ENCODE results near the gene TVP23C. TPM values are rescaled to one million over a fixed set of nuclear protein-coding genes. Genes with fewer than 3 reads are reported as not detected.

The TVP23C gene
- total RNA-seq, 1 experiment from 2014 or later: 16.9 TPM

- no peak overlapping the region for H3K56ac ChIP-seq (ENCODE audit: insufficient read length, low read depth, low read length)
- H3K9ac ChIP-seq (ENCODE audit: extremely low read depth, insufficient read length, low read length): no peak overlapping the region
- no peak overlapping the region for H3T11ph ChIP-seq (ENCODE audit: low read length)
- Mint-ChIP-seq H3K27me3 (ENCODE audit: low read depth) (no peaks in the 10 kb centered on the region), H3K9me3 (no peaks in the 10 kb centered on the region), H3K4me3 (no peak overlapping the region), H3K4me1 (peaks cover 10% of the 10 kb centered on the region in 2 experiments), H3K27ac (no peak overlapping the region), H3K36me3 (ENCODE audit: insufficient read depth in 1 of 3, low read depth in 3 of 3) (peaks cover 4 to 11% (median 4%) of the 10 kb centered on the region in 3 experiments; a peak in 5 of 7 replicates)
- no peak overlapping the region for H4K5ac ChIP-seq (ENCODE audit: insufficient read length, low read depth, low read length)
- no peak overlapping the region for H4K91ac ChIP-seq (ENCODE audit: insufficient read length, low read depth, low read length)
- no peak overlapping the region for H3K18ac ChIP-seq (ENCODE audit: insufficient read length, low read depth, low read length)
- H3K27me3 ChIP-seq (ENCODE audit: insufficient read depth, low read length): no peaks in the 10 kb centered on the region
- no peak for TF ChIP-seq CTCF (conservative IDR thresholded peaks at IDR 0.05)
- no peak overlapping the region for H2BK15ac ChIP-seq (ENCODE audit: low read depth, low read length)
- H3K79me1 ChIP-seq (ENCODE audit: insufficient read depth, low read depth, low read length, poor library complexity, severe bottlenecking): no peaks in the 10 kb centered on the region
- no CpG with 5 or more reads among the region's 6 CpGs for WGBS (ENCODE audit: extremely low coverage, insufficient read length, low lambda C conversion rate)
- H3K23ac ChIP-seq (ENCODE audit: insufficient read length, low read depth, low read length): no peak overlapping the region
- no peaks in the 10 kb centered on the region for H3K23me2 ChIP-seq (ENCODE audit: insufficient read length, low read depth, low read length, poor library complexity, severe bottlenecking)
- H3K4me1 ChIP-seq (ENCODE audit: insufficient read depth, low read length): peaks cover 9% of the 10 kb centered on the region
- H2AK5ac ChIP-seq (ENCODE audit: insufficient read length, low read length): no peak overlapping the region
- no peaks in the 10 kb centered on the region for H3K9me3 ChIP-seq (ENCODE audit: control insufficient read depth, low read depth, low read length)
- DNase-seq: no peak
- no peak overlapping the region for H3K4me2 ChIP-seq (ENCODE audit: insufficient read depth, insufficient read length, low read length)
- H2BK12ac ChIP-seq (ENCODE audit: insufficient read length, low read depth, low read length): no peak overlapping the region
- H3K79me2 ChIP-seq (ENCODE audit: insufficient read depth, low read length): no peaks in the 10 kb centered on the region
- no peaks in the 10 kb centered on the region for H4K20me1 ChIP-seq (ENCODE audit: control insufficient read depth, insufficient read depth, insufficient read length)
- H2BK120ac ChIP-seq (ENCODE audit: low read depth, low read length, poor library complexity, severe bottlenecking): no peak overlapping the region
- H2AFZ ChIP-seq (ENCODE audit: low read length): no peak overlapping the region
- no peak overlapping the region for H3K27ac ChIP-seq (ENCODE audit: insufficient read length, low read depth, low read length)
- no peak overlapping the region for H3K14ac ChIP-seq (ENCODE audit: insufficient read depth, low read length)
- H2BK20ac ChIP-seq (ENCODE audit: low read depth, low read length, poor library complexity, severe bottlenecking): no peak overlapping the region
- no peak overlapping the region for H4K8ac ChIP-seq (replicated peaks; ENCODE audit: insufficient read length, low read depth, low read length)
- H2BK5ac ChIP-seq (ENCODE audit: insufficient read length, low read length): no peak overlapping the region
- H3K4ac ChIP-seq (ENCODE audit: low read depth, low read length): no peak overlapping the region
These were observed 83.1 kb downstream of the TVP23C start for GRCh38 chr17:15480204-15480603.

Measured in H9 (cell line).